ENCODE results near the gene TMEM196. TPM values are rescaled to one million over a fixed set of nuclear protein-coding genes. Genes with fewer than 3 reads are reported as not detected.
"Not testable (repeated sequence)": the region's sequence is repeated elsewhere in the genome, so short reads cannot be mapped to it uniquely, and the experiment has no call there.

The TMEM196 gene
- total and polyA plus RNA-seq, 4 donors = not detected

DNA sequence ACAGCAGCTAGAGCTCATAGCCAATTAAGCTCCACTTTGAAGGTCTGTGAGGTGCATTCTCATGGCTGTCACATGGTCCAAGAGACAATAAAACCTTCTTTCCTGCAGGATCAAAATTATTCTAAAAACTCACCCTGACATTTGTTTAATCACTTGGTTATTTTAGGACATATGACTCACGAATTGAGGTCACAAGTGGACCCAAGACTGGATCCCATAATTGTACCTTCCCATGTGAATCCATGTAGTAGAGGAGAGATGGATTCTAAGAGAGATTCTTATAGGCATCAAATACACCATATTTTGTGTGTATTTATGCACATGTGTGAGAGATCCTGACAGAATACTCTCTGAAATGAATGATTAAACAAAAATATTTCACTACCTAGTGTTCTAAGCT, 82.7 kb downstream of the TMEM196 start:
- Histone ChIP-seq H3K9ac (ENCODE audit: low read depth in 1 of 2, low read length in 2 of 2) (no peak overlapping the region), H3K4me3 (ENCODE audit: low read depth in 1 of 3, low read length in 3 of 3) (no peak overlapping the region), H3K27me3 (ENCODE audit: control insufficient read depth in 4 of 4, insufficient read depth in 4 of 4, low read length in 3 of 4) (no peaks in the 10 kb centered on the region), H3K36me3 (ENCODE audit: control insufficient read depth in 4 of 4, insufficient read depth in 3 of 4, low read depth in 1 of 4, low read length in 3 of 4) (peaks cover 0 to 2% (median 0%) of the 10 kb centered on the region in 4 donors), H3K27ac (ENCODE audit: low read depth in 1 of 2, low read length in 2 of 2) (no peak overlapping the region), H3K4me1 (ENCODE audit: control insufficient read depth in 4 of 4, insufficient read depth in 4 of 4, low read length in 3 of 4) (no peaks in the 10 kb centered on the region), H3K9me3 (ENCODE audit: control insufficient read depth in 4 of 4, low read length in 3 of 4) (no peaks in the 10 kb centered on the region)
- DNase-seq (ENCODE audit: low spot score) = no peak
- 38% methylated on average over 1 of the region's 1 CpG for WGBS
- TF ChIP-seq HNF4A (conservative IDR thresholded peaks at IDR 0.05) (no peak), RAD21 (IDR thresholded peaks at IDR 0.05) (no peak)

DNA sequence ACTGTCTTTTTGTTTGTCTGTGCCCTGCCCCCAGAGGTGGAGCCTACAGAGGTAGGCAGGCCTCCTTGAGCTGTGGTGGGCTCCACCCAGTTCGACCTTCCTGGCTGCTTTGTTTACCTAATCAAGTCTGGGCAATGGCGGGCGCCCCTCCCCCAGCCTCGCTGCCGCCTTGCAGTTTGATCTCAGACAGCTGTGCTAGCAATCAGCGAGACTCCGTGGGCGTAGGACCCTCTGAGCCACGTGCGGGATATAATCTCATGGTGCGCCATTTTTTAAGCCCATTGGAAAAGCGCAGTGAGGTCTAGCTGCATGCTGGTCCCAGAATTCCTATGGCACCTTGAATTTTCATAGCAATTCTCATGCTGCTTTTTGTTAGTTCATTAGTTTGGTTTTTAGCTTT, 84.3 kb downstream of the TMEM196 start:
- not testable (repeated sequence) for H3K4me3 ChIP-seq (ENCODE audit: low read depth in 1 of 3, low read length in 3 of 3); H3K36me3 ChIP-seq (ENCODE audit: control insufficient read depth in 4 of 4, insufficient read depth in 3 of 4, low read depth in 1 of 4, low read length in 3 of 4); DNase-seq (ENCODE audit: low spot score); H3K9me3 ChIP-seq (ENCODE audit: control insufficient read depth in 4 of 4, low read length in 3 of 4); H3K9ac ChIP-seq (ENCODE audit: low read depth in 1 of 2, low read length in 2 of 2); H3K27me3 ChIP-seq (ENCODE audit: control insufficient read depth in 4 of 4, insufficient read depth in 4 of 4, low read length in 3 of 4); H3K27ac ChIP-seq (ENCODE audit: low read depth in 1 of 2, low read length in 2 of 2); H3K4me1 ChIP-seq (ENCODE audit: control insufficient read depth in 4 of 4, insufficient read depth in 4 of 4, low read length in 3 of 4)
- WGBS = 62% methylated on average over 12 of the region's 12 CpGs

GRCh38 chr7:19681596-19681995, 91.8 kb downstream of the TMEM196 start:
- H3K9me3 ChIP-seq (ENCODE audit: control insufficient read depth in 4 of 4, low read length in 3 of 4) = no peaks in the 10 kb centered on the region
- WGBS = 86% methylated on average over 5 of the region's 5 CpGs
- no peaks in the 10 kb centered on the region for H3K27me3 ChIP-seq (ENCODE audit: control insufficient read depth in 4 of 4, insufficient read depth in 4 of 4, low read length in 3 of 4)
- no peak for DNase-seq (ENCODE audit: low spot score)
- H3K36me3 ChIP-seq (ENCODE audit: control insufficient read depth in 4 of 4, insufficient read depth in 3 of 4, low read depth in 1 of 4, low read length in 3 of 4) = no peaks in the 10 kb centered on the region
- no peak overlapping the region for H3K27ac ChIP-seq (ENCODE audit: low read depth in 1 of 2, low read length in 2 of 2)
- H3K9ac ChIP-seq (ENCODE audit: low read depth in 1 of 2, low read length in 2 of 2) = no peak overlapping the region
- TF ChIP-seq, protein P1, sequence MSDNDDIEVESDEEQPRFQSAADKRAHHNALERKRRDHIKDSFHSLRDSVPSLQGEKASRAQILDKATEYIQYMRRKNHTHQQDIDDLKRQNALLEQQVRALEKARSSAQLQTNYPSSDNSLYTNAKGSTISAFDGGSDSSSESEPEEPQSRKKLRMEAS (IDR thresholded peaks at IDR 0.05) = no peak
- TF ChIP-seq FOXA1 (IDR thresholded peaks at IDR 0.05) (no peak), YY1 (IDR thresholded peaks at IDR 0.05) (no peak), RAD21 (IDR thresholded peaks at IDR 0.05) (no peak)
- TF ChIP-seq, protein P2, sequence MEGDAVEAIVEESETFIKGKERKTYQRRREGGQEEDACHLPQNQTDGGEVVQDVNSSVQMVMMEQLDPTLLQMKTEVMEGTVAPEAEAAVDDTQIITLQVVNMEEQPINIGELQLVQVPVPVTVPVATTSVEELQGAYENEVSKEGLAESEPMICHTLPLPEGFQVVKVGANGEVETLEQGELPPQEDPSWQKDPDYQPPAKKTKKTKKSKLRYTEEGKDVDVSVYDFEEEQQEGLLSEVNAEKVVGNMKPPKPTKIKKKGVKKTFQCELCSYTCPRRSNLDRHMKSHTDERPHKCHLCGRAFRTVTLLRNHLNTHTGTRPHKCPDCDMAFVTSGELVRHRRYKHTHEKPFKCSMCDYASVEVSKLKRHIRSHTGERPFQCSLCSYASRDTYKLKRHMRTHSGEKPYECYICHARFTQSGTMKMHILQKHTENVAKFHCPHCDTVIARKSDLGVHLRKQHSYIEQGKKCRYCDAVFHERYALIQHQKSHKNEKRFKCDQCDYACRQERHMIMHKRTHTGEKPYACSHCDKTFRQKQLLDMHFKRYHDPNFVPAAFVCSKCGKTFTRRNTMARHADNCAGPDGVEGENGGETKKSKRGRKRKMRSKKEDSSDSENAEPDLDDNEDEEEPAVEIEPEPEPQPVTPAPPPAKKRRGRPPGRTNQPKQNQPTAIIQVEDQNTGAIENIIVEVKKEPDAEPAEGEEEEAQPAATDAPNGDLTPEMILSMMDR (IDR thresholded peaks at IDR 0.05; ENCODE audit: low read depth, low read length, missing input control) = no peak
- TF ChIP-seq, protein P3, sequence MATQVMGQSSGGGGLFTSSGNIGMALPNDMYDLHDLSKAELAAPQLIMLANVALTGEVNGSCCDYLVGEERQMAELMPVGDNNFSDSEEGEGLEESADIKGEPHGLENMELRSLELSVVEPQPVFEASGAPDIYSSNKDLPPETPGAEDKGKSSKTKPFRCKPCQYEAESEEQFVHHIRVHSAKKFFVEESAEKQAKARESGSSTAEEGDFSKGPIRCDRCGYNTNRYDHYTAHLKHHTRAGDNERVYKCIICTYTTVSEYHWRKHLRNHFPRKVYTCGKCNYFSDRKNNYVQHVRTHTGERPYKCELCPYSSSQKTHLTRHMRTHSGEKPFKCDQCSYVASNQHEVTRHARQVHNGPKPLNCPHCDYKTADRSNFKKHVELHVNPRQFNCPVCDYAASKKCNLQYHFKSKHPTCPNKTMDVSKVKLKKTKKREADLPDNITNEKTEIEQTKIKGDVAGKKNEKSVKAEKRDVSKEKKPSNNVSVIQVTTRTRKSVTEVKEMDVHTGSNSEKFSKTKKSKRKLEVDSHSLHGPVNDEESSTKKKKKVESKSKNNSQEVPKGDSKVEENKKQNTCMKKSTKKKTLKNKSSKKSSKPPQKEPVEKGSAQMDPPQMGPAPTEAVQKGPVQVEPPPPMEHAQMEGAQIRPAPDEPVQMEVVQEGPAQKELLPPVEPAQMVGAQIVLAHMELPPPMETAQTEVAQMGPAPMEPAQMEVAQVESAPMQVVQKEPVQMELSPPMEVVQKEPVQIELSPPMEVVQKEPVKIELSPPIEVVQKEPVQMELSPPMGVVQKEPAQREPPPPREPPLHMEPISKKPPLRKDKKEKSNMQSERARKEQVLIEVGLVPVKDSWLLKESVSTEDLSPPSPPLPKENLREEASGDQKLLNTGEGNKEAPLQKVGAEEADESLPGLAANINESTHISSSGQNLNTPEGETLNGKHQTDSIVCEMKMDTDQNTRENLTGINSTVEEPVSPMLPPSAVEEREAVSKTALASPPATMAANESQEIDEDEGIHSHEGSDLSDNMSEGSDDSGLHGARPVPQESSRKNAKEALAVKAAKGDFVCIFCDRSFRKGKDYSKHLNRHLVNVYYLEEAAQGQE (IDR thresholded peaks at IDR 0.05) = no peak
- TF ChIP-seq, protein P4, sequence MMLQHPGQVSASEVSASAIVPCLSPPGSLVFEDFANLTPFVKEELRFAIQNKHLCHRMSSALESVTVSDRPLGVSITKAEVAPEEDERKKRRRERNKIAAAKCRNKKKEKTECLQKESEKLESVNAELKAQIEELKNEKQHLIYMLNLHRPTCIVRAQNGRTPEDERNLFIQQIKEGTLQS (IDR thresholded peaks at IDR 0.05) = no peak
- H3K4me1 ChIP-seq (ENCODE audit: control insufficient read depth in 4 of 4, insufficient read depth in 4 of 4, low read length in 3 of 4) = no peaks in the 10 kb centered on the region
- no peak overlapping the region for H3K4me3 ChIP-seq (ENCODE audit: low read depth in 1 of 3, low read length in 3 of 3)
